Measurements from ENCODE around the gene CLN6.

- TF ChIP-seq, protein P1, sequence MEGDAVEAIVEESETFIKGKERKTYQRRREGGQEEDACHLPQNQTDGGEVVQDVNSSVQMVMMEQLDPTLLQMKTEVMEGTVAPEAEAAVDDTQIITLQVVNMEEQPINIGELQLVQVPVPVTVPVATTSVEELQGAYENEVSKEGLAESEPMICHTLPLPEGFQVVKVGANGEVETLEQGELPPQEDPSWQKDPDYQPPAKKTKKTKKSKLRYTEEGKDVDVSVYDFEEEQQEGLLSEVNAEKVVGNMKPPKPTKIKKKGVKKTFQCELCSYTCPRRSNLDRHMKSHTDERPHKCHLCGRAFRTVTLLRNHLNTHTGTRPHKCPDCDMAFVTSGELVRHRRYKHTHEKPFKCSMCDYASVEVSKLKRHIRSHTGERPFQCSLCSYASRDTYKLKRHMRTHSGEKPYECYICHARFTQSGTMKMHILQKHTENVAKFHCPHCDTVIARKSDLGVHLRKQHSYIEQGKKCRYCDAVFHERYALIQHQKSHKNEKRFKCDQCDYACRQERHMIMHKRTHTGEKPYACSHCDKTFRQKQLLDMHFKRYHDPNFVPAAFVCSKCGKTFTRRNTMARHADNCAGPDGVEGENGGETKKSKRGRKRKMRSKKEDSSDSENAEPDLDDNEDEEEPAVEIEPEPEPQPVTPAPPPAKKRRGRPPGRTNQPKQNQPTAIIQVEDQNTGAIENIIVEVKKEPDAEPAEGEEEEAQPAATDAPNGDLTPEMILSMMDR (IDR thresholded peaks at IDR 0.05; ENCODE audit: low read depth, low read length) = no peak
- TF ChIP-seq EZH2phosphoT487 (IDR thresholded peaks at IDR 0.05; ENCODE audit: low read depth) = no peak
Observed at GRCh38 chr15:68184616-68185480, 44.7 kb downstream of the CLN6 start.
